Measurements from ENCODE around the gene RNF40.

RNF40 gene

DNA sequence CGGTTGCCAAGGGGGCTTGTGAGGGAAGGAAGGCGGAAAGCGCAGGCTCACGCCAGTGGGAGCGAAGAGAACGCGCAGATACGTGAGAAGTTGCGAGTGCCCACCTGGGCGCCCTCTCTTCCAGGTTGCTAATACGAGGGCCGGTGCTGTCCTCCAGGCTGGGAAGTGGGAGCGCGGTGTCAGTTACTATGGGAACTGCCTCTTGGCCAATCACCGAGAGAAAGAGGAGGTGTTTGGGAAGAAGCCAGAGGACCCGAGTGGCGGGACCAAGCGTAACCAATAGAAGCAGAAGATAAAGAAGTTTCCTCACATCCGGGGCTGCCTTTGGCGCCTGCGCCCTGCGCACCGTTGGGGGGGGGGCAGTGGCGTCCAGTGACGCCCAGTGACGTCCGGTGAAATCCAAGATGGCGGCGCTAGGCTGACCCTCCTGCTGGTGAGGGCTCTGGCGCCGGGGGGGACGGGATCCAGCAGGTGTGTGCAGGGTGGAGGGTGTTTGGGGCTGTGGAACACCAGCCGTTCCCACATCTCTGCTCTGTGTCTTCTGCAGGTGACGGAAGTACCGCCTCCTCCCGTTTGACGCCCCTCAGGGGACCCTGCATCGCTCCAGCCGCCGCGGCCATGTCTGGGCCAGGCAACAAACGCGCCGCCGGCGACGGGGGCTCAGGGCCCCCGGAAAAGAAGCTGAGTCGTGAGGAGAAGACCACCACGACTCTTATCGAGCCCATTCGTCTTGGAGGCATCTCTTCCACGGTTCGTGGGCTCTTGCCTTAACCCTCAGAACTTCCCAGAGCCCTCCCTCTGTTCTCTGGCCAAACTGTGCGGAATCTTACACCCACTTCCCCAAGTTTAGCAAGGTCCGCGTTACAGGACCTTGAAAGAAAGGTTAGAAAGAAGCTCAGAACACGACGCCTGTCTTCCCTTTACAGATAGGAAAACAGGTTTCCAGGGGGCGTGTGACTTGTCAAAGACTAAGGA is at the start of gene RNF40, which contains the start of gene CFAP119:
RNF40 (plus strand) TSS at position 395 of the 975 bp plus-strand sequence; CDS start at position 619, 224 bp downstream.
CFAP119 (minus strand) TSS at position 135 of the 975 bp plus-strand sequence. CDS start 314 bp downstream, outside the sequence.
- TF ChIP-seq, protein P1, sequence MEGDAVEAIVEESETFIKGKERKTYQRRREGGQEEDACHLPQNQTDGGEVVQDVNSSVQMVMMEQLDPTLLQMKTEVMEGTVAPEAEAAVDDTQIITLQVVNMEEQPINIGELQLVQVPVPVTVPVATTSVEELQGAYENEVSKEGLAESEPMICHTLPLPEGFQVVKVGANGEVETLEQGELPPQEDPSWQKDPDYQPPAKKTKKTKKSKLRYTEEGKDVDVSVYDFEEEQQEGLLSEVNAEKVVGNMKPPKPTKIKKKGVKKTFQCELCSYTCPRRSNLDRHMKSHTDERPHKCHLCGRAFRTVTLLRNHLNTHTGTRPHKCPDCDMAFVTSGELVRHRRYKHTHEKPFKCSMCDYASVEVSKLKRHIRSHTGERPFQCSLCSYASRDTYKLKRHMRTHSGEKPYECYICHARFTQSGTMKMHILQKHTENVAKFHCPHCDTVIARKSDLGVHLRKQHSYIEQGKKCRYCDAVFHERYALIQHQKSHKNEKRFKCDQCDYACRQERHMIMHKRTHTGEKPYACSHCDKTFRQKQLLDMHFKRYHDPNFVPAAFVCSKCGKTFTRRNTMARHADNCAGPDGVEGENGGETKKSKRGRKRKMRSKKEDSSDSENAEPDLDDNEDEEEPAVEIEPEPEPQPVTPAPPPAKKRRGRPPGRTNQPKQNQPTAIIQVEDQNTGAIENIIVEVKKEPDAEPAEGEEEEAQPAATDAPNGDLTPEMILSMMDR (IDR thresholded peaks at IDR 0.05; ENCODE audit: low read depth, low read length, missing control alignments): no peak
- H3K4me3 ChIP-seq (replicated peaks; ENCODE audit: low read depth, low read length): peak within 1 kb of the TSS; percentile 94
- DNase-seq (ENCODE audit: extremely low read depth, low read depth): peak; percentile 96

DNA sequence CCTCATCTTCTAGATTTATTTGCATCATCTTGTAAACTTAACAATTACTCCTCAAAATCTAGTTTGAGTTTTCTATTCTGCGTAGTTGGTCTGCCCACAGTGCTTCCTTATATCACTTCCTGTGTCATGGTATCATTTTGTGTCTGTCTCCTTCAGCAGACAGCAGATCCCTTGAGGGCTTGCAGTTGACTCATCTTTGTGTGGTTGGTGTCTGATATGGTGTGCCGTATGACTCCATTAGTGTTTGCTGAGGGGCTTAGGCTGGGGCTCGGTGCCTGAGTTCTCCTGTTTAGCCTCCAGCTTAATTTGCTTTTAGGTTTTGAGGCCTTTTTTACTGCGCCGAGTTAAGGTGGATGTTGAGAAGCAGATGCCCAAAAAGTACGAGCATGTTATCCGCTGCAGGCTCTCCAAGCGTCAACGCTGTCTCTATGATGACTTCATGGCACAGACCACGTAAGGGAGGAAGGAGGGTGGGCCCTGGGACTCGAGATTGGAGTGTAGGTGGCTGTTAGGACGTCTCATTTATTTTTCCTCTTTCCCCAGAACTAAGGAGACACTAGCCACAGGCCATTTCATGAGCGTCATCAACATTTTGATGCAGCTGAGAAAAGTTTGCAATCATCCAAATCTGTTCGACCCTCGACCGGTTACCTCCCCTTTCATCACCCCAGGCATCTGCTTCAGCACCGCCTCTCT is 46.2 kb upstream of the RNF40 start:
- H3K4me3 ChIP-seq (replicated peaks; ENCODE audit: low read depth, low read length): no peak overlapping the region
- TF ChIP-seq, protein P1 (IDR thresholded peaks at IDR 0.05; ENCODE audit: low read depth, low read length, missing control alignments): no peak
- no peak for DNase-seq (ENCODE audit: extremely low read depth, low read depth)

DNA sequence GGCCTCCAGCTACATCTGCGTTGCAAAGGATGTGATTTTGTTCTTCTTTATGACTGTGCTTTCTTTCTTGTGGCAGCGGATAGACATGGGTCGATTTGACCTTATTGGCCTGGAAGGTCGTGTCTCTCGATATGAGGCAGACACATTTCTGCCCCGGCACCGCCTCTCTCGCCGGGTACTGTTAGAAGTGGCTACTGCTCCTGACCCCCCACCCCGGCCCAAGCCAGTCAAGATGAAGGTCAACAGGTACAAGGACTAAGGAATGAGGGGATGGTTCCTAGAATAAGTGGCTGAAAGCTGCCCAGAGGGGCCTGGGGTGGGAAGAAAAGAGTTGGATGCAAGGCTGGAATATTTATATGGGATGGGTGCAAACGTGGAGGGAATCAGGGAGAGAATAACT is 42.0 kb upstream of the RNF40 start:
- no peak overlapping the region for H3K4me3 ChIP-seq (replicated peaks; ENCODE audit: low read depth, low read length)
- TF ChIP-seq, protein P1 (IDR thresholded peaks at IDR 0.05; ENCODE audit: low read depth, low read length, missing control alignments): no peak
- DNase-seq (ENCODE audit: extremely low read depth, low read depth): no peak

DNA sequence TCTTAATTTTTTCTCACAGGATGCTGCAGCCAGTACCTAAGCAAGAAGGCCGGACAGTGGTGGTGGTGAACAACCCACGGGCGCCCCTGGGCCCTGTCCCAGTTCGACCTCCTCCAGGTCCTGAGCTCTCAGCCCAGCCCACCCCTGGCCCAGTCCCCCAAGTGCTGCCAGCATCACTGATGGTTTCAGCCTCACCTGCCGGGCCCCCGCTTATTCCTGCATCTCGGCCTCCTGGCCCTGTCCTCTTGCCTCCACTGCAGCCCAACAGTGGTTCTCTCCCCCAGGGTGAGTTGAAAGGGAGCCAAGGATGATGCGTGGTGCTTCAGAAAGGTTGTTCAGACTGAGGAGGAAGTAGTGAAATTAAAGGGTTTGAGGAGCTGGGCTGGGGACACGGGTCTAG is 41.4 kb upstream of the RNF40 start:
- TF ChIP-seq, protein P1 (IDR thresholded peaks at IDR 0.05; ENCODE audit: low read depth, low read length, missing control alignments): no peak
- no peak for DNase-seq (ENCODE audit: extremely low read depth, low read depth)
- no peak overlapping the region for H3K4me3 ChIP-seq (replicated peaks; ENCODE audit: low read depth, low read length)

DNA sequence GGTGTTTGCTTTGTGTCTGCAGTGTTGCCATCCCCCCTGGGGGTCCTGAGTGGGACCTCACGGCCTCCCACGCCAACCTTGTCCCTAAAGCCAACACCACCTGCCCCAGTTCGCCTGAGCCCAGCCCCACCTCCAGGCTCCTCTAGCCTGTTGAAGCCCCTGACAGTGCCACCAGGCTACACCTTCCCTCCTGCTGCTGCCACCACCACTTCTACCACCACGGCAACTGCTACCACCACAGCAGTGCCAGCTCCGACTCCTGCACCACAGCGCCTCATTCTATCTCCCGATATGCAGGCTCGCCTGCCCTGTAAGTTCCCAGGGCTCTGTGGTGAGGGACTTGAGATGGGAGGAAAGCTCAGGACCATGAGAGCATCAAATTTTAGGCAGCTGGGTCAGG is 41.0 kb upstream of the RNF40 start:
- TF ChIP-seq, protein P1 (IDR thresholded peaks at IDR 0.05; ENCODE audit: low read depth, low read length, missing control alignments): no peak
- no peak overlapping the region for H3K4me3 ChIP-seq (replicated peaks; ENCODE audit: low read depth, low read length)
- DNase-seq (ENCODE audit: extremely low read depth, low read depth): no peak

DNA sequence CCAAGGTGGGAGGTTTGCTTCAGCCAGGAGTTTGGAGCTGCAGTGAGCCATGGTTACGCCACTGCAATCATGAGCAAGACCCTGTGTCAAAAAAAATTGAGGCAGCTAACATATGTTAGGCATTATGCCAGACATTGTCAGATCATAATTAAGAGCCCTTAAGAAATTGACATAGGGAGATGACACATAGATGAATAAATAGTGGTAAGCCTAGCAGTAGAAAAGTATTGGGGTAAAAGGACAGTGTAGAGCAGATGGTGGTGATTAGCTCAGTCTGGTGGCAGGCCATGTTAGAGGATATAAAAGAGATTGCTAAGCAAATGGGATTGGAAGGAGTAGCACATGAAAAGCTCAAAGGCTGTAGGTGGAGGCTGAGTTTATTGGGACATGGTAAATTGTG is 40.5 kb upstream of the RNF40 start:
- TF ChIP-seq, protein P1 (IDR thresholded peaks at IDR 0.05; ENCODE audit: low read depth, low read length, missing control alignments): no peak
- no peak for DNase-seq (ENCODE audit: extremely low read depth, low read depth)

More for the DNA sequence above, 40.5 kb upstream of the RNF40 start:
- no peak overlapping the region for H3K4me3 ChIP-seq (replicated peaks; ENCODE audit: low read depth, low read length)

Data from HFF-Myc (cell line).